Inferior parietal cortex (tissue), 1 donor: ENCODE data around the gene ABR.
"Not testable (repeated sequence)": the region's sequence is repeated elsewhere in the genome, so short reads cannot be mapped to it uniquely, and the experiment has no call there.

Source experiments
- DNase-seq: peaks from one replicate; pipeline ENCODE4 v3.0.0-alpha.2; 2016; ENCODE audit errors: extremely low spot score

ABR gene

DNA sequence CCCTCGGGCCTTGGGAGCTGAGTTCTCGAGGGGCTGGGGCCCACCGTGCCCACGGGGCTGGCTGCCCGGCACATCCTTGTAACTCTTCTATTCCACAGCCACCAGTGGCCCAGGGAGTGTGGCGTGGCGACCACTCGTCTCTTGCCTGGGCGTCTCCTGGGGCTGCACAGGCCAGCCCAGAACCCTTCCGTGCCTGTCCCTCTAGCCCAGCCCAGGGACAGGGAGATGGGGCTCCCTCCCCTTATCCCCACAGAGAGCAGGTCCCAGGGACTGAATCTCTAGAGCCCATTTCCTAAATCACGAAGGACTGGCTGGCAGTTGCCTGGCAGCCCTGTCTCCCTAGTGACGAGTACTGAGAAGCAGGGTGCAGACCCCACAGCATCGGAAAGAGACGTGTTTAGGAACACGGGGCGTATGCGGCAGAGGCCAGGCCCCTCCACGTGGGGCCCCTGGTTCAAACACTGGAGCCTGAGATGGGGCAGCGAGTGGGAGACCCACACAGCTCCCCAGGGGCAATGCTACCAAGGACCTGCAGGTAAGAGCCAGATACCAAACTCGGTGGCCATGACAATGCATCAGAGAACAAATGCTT, 131.8 kb downstream of the ABR start:
- DNase-seq = no peak

DNA sequence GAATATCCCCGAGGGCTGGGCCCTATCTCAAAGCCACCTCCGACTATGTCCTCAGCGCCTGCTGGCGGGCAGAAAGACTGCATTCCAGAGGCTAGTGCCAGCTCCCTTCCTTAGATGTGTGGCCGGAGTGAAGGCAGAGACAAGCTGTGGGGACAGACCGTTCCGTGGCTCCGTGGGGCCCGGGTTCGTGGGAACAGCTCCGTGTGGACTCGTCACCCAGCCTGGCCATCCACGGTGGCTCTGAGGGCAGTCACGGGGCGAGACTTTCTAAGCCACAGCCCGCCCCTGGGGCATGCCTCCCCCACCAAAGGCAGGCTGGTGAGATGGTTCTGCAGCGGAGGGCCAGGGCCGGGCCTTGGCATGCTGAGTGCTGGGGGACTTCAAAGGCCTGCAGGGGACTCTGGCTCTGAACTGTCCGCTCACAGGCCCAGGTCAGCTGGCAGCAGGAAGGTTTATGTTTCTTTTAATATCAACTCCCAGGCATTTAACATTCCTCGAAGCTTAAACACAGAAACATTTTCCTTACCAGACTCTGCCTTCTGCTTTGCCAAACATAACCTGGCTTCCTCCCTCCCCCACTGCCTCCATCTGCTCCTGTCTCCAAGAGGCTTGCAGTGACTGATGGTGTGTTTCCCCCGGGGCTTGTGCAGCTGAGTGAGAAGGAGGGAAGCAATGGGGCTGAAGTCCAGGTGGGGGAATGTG, 132.5 kb downstream of the ABR start:
- DNase-seq = no peak

DNA sequence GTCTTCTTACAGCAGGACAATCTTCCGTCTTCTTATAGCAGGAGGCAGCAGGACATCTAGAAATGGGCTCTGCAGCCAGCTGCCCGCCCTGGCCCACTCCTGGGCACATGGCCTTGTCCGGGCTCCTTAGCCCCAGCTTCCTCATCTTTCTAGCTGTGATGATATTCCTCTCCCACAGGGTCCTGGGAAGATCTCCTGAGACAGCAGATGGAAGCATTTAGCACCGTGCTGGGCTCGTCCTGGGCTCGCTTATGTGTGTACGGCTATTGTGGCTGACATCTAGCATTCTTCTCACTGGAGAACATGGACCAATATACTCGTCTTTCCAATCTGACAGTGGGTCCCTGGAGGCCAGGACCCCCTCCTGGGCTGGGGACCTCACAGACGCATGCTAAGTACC, 134.3 kb downstream of the ABR start:
- no peak for DNase-seq

DNA sequence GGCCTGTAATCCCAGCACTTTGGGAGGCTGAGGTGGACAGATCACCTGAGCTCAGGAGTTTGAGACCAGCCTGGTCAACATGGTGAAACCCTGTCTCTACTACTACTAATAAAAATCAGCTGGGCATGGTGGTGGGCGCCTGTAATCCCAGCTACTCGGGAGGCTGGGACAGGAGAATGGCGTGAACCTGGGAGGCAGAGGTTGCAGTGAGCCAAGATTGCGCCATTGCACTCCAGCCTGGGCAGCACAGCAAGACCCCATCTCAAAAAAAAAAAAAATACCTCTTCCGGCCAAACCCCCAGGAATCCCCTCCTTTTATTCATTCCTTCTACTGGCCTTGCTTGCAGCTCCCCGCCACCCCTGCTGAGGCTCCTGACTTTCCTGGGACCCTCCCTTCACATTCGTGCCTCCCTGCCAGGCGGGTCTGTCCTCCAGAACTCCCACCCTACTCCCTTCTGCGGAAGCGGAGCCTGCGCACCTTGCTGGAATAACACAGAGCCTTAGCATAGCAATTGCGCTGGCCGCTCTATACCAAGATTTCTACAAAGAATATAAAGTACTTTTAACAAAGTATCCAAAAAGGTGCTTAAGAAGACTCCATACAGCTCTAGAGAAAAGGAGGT, 135.3 kb downstream of the ABR start:
- DNase-seq = not testable (repeated sequence)

DNA sequence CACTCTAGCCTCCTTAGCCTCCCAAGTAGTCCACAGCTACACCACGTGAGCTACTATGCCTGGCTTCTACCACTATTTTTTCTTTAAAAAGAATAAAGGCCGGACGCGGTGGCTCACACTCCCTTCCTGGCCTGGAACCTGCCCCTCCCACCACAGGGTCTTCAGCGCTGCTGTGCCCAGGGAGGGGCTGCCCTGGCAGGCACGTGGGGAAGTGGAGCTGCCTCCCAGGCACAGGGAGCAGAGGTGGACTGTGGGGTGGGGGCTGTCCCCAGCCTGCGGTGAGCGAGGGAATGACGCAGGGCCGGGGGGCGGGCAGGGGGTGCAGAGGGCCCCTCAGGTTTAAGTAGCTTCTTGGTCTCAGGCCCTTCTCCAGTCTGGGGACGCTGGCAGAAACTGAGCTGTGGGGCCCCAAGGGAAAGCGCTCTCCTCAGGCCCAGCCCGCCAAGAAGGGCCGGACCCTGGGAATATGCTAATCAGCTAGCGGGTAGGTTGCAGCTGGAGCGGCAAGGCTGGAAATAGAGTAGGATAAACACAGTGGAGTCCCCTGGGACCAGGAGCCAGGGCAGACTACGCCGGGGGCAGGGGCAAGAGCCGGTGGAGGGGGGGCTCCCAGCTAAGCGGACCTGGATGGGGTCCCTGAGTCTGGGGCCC, 136.1 kb downstream of the ABR start:
- DNase-seq = no peak

DNA sequence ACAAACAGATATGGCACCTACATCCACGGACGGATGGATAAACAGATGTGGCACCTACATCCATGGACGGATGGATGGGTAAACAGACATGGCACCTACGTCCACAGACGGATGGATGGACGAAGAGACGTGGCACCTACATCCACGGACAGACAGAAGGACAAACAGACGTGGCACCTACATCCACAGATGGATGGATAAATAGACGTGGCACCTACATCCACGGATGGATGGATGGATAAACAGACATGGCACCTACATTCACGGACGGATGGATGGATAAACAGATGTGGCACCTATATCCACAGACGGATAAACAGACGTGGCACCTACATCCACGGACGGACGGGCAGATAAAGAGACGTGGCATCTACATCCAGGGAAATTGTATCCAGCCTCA, 137.3 kb downstream of the ABR start:
- DNase-seq = no peak

DNA sequence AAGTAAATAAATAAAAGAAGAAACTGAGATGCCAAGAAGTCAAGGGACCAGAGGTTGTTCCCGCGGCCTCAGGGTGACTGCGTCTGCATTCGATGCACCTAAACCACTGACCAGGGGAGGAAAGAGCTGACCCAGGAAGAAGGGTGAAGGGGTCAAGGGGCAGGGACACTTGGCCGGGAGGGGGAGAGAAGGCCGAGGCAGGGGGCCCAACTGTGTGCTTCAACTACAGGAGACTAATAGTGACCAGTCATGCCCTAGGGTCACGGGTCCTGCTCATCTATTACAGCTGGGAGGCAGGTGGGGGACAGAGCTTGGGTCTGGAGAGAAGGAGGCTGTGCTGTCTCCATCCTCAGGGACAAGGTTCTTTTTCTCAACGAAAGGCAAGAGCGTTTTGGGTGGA, 138.0 kb downstream of the ABR start:
- no peak for DNase-seq

DNA sequence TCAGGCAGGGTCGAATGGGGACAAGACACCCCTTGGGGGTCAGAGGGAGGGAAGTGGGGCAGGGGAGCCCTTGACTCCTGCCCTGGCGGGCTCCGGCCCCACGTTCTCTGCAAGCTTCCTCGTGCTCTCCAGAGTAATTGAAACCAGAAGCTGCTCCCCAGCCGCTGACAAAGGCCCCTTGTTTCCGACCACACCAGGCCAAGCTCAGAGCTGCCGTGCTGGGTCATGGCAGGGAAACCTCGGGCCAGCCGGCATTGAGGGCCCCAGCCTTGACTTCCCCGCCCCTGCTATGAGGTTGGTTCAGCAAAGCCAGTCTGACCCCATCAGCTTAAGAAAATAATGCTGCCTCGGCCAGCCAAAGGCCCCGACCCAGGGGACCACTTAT, 139.6 kb downstream of the ABR start:
- no peak for DNase-seq

DNA sequence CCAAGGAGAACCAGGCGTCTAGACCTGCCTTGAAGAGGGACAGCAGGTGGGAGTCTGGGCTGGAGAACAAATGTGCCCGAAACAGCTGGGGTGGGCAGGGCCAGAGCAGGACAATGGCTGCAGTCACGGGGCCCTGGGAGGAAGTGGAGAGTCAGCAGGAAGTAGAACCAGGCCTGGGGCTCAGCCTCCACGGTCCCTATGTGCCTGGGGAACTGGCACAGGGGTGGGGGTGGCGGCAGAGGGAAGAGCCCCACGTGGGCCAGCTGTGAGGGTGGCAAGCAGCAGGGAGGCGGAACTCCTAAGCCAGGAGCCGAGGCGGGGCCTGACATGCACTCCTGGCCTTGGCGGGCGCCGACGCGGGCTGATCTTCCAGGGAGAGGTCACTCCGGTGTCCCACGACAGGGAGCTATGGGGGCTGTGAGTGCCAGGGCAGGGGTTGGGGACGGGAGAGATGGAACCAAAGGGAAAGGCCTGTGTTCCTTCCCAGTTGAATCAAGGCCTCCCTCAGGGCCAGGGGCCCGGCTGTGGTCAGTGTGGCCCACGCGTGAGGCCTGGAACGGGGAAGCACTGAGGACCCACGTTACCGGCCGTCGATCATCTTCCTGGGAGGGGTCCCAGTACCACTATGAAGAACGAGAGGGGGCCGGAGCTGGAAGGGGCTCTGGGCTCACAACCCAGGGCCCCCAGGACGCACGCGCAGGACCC, 140.1 kb downstream of the ABR start:
- DNase-seq = no peak

DNA sequence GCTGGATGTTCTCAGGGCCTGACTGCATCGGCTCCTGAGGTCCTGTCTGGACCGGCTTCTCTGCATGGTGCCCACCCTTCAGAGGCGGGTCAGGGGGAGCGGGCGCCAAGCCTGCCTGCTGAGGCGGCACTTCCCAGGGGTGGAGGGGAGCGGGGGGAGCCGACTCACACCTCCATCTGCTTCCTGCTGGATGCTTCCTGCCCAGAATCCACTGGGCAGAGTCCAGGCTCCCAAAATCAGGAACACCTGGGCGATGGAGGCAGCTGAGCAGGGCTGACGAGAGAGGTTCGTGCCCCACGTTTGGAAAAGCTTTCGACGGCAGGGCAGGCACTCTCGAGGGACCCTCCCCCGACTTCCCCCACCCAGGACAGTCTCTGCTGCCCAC, 140.7 kb downstream of the ABR start:
- DNase-seq = no peak

DNA sequence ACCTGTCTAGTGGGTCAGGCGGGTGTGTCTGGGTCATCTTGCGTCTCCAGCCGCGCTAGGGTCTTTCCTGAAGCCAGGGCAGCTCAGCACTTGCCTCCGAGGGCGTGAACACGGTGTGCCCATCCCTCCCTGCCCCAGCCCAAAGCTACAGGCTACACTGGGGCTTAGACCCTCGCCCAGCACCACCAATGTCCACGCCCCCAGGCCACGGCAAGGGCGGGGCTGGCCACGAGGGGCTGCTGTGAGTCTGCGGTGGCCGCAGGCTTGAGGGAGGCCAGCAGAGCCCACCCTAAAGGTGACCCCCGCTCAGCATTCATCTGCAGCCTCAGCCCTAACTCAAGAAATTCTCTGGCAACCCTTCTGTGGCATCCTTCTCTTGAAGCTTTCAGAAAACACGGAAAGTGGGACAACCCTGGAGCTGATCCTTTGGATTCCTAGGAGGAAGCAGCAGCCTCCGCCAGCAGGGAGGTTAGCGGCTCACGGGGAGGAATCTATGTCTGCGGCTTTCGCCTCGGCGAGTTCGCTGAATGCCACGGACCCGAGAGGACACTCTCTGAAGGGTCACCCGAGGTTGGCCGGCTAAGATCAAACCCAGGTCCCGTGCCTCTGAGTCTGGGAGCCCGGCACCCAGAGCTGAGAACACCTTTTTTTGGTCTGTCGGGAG, 141.2 kb downstream of the ABR start:
- DNase-seq = no peak

DNA sequence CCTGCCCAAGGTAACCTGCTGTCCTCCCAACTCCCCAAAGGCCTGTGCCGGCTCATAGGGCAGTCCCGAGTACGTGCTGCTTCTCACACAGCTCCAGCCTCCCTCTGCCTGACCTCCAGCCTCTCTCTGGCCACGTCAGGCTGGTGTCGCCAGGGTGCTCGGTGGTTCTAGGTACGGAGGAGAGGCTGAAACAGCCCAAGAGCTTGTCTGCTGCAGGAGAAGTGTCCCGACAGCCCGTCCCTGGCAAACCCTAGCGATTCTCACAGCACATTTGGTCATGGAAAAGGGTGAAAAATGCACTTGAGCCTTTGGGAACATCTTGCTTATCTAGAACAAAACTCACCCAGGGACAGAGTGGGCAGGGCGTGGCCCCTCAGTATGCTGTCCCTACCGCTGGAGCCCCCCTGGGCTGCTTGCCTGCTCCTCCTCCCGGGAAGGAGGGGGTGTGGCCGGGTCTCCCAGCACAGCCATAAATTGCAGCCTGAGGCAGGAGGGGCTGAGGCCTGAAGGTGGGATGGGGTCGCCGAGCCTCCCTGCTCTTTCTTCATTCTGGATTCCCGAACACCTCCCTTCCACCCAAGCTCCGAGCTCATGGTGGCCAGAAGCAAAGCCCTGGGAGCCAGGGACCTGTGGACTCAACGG, 142.4 kb downstream of the ABR start:
- DNase-seq = no peak

DNA sequence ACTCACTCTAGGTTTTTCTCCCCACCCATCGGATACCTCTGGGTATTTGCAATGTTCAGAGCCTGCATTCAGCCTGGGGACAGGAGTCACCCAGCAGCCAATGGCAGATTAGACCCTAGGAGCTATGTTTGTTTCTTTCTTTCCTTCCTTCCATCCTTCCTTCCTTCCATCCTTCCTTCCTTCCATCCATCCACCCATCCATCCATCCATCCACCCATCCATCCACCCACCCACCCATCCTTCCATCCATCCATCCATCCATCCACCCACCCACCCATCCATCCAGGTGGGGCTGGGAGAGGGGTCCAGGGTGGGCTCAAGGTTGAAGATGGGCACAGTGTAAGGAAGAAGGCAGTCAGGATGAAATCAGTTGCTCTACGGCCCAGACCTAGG, 142.9 kb downstream of the ABR start:
- no peak for DNase-seq

DNA sequence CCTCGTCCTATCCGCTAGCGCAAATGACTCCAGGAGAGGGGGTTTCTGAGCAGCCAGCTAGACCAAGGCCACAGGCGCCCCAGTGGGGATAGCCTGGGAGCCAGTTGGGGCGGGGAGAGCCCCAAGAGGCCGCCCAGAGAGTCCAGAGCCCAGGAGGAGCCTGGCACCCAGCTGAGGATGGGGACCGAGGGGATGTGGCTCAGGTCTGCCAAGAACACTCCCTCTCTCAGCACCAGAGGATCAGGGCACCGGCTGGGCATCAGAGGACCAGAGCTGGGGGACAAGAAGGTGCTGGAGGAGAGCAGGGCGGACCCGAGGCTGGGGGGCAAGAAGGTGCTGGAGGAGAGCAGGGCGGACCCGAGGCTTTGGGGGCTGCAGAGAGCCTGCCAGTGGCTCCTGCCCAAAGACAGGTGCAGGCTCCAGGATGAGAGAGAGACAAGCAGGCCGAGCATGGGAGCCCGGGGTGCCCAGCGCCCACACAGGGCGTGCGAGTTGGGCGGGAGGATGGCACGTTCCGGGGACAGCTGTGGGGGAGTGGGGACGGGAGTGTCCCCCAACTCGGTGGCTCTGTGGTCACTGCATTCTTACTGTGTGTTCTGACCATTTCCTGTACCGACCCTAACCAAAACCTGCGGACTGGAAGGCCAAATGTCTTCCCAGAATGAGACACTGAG, 143.5 kb downstream of the ABR start:
- DNase-seq = no peak

DNA sequence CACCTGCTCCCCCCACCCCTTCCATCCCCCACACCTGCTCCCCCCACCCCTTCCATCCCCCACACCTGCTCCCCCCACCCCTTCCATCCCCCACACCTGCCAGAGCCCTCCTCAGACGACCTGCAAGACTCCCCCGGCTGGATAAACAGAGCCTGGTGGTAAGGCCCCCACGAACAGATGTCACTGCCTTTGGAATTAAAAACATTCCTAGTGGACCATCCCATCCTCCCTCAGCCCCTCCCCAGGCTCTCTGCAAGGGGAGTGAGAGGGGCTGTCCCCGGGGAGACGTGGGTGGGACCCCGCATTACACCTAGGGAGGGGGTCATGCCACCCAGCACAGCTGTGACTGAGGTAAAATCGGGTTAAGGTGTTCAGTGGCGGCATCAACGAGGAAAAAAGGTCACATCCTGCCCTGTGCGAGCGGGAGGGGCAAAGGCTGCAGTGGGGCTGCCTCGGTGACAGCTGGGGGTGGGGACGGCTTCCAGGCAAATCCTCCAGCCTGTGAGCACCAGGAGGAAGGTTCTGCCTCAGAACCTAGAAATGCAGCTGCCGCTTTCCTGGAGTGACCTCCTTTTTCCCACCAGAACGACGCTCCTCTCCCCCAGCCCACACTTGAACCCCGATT, 144.1 kb downstream of the ABR start:
- no peak for DNase-seq

DNA sequence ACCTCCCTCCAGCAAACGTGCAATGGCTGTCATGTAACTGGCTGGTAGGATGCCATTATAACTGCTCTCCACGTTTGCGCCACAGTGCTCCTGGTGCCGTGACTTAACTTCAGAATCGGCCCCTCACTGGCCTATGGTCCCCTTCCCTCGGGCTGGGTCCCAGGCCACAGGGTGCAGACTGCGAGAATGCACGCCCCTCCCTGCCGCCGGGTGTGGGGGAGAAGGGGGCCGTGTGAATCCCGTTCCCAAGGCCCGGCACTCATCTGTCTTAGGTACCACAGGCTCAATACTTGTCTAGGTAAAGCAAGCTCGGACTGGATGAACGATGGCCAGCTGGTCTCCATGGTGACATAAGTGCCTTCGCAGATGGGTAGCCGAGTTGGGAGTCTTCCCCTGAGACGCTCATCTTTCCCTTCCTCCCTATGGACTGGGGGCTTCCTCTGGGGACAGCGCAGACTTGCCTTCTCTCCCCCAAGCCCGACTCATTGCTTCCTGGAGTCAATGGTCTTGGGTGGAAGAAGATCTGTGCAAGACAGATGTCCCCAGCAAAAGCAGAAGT, 145.1 kb downstream of the ABR start:
- DNase-seq = no peak

DNA sequence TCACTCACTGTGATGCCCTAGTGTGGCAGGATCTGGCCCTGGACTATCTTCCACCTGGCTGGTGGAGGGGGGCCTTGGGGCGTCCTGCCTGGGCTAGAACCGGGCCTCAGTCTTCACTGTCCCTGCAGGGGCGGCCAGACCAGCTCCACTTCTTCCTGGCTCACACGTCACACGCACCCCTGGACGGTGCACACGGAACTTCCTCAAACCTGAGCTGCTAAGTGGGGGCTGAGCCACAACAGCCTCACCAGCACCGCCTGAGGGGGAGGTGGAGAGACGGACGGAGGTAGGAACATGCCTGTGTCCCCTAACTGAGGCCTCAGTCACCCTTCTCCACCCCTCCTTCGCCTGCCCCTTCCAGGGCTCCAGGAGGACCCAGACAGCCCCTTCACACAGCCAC, 146.3 kb downstream of the ABR start:
- no peak for DNase-seq

DNA sequence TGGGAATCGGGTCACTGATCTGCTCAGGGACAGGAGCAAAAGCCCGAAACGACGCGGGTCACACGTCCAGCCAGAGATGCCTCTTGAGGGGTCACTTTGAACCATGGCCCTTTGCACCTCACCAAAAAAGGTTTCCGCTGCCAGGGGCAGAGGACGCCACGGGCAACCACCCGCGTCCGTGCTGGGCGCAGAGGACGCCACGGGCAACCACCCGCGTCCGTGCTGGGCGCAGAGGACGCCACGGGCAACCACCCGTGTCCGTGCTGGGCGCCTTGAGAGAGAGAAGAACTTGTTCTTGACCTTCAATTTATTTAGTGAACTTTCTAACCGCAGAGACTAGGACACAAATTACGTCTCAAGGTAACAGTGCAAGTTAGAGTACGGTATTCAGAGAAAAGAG, 147.4 kb downstream of the ABR start:
- no peak for DNase-seq

DNA sequence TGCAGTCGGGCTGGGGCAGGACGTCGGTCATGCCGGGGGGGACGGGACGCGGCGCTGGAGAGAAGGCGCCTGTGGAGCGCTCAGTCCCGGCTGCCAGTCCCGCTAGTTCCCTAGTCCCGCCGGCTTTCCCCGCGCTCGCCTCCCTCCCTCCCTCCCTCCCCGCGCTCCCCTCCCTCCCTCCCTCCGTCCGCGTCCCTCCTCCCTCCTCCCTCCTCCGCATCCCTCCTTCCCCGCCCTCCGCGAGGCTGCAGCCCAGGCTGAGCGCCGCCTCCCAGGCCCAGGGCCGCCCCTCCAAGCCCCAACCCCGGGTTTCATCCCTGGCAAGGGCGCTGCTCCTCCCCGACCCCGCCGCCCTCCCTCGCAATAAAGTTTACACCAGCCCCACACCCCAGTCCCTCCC, 148.1 kb downstream of the ABR start:
- no peak for DNase-seq
